HK-2 (cell line): ENCODE results near the gene ITGA5.

Source experiments
- DNase-seq: peaks from one replicate; pipeline ENCODE4 v3.0.0-alpha.2; 2018; ENCODE audit not compliant: unreplicated experiment

The ITGA5 gene

GRCh38 chr12:54389134-54389508, 29.9 kb downstream of the ITGA5 start:
- DNase-seq: no peak

GRCh38 chr12:54388237-54389133, 30.6 kb downstream of the ITGA5 start:
- DNase-seq: no peak

GRCh38 chr12:54387114-54387467, 32.0 kb downstream of the ITGA5 start:
- DNase-seq: no peak

GRCh38 chr12:54386403-54387113, 32.5 kb downstream of the ITGA5 start:
- no peak for DNase-seq

- DNase-seq: no peak
These were observed 33.7 kb downstream of the ITGA5 start for GRCh38 chr12:54385251-54385914.

GRCh38 chr12:54384591-54385041, 34.5 kb downstream of the ITGA5 start, which contains the start of gene ZNF385A:
Gene ZNF385A (minus strand): TSS chr12:54384733. CDS start chr12:54384514, 219 bp downstream.
- no peak for DNase-seq

GRCh38 chr12:54383041-54383609, 35.9 kb downstream of the ITGA5 start:
- DNase-seq: peak; percentile 65

- no peak for DNase-seq
These were observed 37.9 kb downstream of the ITGA5 start for GRCh38 chr12:54381136-54381535.

- peak; percentile 91 for DNase-seq
These were observed 39.5 kb downstream of the ITGA5 start for GRCh38 chr12:54379398-54380201.

GRCh38 chr12:54378796-54379397, 40.2 kb downstream of the ITGA5 start:
- DNase-seq: peak; percentile 64

- DNase-seq: no peak
These were observed 41.1 kb downstream of the ITGA5 start for GRCh38 chr12:54377797-54378515.

- DNase-seq: no peak
These were observed 42.1 kb downstream of the ITGA5 start for GRCh38 chr12:54377007-54377406.

- no peak for DNase-seq
These were observed 42.5 kb downstream of the ITGA5 start for GRCh38 chr12:54376596-54376995.

- no peak for DNase-seq
These were observed 43.8 kb downstream of the ITGA5 start for GRCh38 chr12:54375259-54375579.

GRCh38 chr12:54374562-54375258, 44.4 kb downstream of the ITGA5 start:
- DNase-seq: no peak

GRCh38 chr12:54373649-54374561, 45.2 kb downstream of the ITGA5 start:
- no peak for DNase-seq

- DNase-seq: no peak
These were observed 46.8 kb downstream of the ITGA5 start for GRCh38 chr12:54372113-54372806.
